NCI-H510A (cell line): ENCODE data around the gene SNTA1.
"Not testable (repeated sequence)": the region's sequence is repeated elsewhere in the genome, so short reads cannot be mapped to it uniquely, and the experiment has no call there.

Source experiments
- DNase-seq: peaks from one replicate; lab custom pipeline; 2025; lab: John Stamatoyannopoulos, UW

Gene SNTA1

DNA sequence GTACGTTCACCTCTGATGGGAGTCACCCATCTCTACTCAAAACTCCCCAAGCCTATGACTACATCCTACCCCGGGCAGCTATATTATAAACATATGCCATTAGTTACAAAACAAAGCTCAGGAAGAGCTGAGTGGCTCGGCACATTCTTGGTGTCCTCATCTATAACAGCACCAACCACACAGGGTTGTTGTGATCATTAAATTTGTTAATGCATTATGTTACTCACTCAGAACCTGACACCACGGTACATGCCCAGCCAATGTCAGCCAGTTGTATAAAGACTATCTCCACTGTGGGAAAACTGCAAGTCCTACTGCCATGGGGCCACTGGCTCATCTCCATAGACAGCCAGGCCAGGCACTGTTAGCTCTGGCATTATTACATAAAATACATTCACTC is 50.0 kb downstream of the SNTA1 start:
- DNase-seq, result no peak

GRCh38 chr20:33391722-33392415 is 51.7 kb downstream of the SNTA1 start:
- no peak for DNase-seq

DNA sequence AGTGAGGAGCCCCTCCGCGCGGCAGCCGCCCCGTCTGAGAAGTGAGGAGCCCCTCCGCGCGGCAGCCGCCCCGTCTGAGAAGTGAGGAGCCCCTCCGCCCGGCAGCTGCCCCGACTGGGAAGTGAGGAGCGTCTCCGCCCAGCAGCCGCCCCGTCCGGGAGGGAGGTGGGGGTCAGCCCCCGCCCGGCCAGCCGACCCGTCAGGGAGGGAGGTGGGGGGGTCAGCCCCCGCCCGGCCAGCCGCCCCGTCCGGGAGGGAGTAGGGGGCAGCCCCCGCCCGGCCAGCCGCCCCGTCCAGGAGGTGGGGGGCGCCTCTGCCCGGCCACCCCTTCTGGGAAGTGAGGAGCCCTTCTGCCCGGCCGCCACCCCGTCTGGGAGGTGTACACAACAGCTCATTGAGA is 54.2 kb downstream of the SNTA1 start:
- DNase-seq, result not testable (repeated sequence)

DNA sequence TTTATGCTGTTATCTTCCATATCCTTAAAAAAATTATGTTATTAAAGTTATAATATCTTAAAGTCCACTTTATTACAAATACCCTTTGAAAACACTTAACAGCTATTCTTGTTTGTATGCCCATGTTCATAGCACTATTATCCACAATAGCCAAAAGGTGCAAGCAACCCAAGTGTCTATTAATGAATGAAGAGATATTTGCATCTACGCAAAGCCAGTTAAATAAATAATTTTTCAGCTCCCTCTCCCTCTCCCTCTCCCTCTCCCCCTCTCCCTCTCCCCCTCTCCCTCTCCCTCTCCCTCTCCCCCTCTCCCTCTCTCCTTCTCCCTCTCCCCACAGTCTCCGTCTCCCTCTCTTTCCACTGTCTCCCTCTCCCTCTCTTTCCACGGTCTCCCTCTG is 55.3 kb downstream of the SNTA1 start:
- no peak for DNase-seq

- no peak for DNase-seq
Measured at GRCh38 chr20:33387177-33387576, 56.4 kb downstream of the SNTA1 start.

DNA sequence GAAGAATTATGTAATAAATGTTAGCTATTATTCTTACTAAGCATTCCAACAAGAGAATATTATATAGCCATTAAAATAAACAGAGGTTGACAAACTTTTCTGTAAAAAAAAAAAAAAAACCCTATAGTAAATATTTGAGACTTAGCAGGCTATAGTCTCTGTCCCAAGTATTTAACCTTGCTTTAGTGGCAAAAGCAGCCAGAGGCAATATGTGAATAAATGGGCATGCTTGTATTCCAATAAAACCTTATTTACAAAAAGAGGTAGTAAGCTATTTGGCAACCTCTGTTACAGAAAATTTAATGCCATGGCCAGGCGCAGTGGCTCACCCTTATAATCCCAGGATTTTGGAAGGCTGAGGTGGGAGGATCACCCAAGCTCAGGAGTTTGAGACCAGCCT is 56.9 kb downstream of the SNTA1 start:
- no peak for DNase-seq

GRCh38 chr20:33377366-33377765 is 66.2 kb downstream of the SNTA1 start:
- no peak for DNase-seq

DNA sequence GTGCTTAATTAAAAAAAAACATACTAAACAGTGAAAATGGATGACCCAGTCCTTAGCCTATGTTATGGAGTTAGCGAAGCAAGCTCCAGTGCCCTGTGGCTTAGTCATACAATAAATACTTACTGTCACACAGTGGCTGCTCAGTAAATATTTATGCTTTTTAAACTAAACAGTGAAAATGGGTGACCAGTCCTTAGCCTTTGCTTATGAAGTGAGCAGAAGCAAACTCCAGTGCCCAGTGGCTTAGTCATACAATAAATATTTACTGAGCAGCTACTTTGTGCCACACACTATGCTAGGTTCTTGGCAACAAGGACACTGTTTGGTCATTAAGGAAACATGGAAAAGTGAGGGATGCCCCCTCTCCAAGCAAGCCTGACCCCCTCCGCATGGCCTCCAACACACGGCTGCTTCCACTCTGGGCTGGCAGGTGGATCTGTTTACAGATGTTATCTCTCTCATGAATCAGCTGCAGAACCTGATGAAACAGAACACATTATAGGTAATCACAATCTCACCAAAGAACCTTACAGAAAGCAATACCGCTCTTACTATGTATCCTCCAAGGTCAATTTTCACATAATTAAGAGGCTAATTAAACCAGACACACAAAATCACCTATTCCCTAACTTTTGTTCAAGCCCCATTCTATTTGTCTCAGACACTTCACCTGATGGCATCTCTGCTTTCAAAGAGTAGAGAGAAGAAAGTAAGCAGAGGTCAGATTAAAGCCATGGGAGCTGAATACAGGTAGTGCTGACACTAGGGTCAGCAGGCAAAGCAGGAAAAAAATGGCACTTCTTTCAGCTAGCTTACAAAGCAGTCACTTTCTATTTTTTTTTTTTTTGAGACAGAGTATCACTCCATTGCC is 69.6 kb downstream of the SNTA1 start:
- DNase-seq, result peak; percentile 37

- no peak for DNase-seq
Measured at GRCh38 chr20:33372993-33373441, 70.5 kb downstream of the SNTA1 start.

GRCh38 chr20:33370291-33370690 is 73.3 kb downstream of the SNTA1 start:
- DNase-seq, result peak; percentile 36

DNA sequence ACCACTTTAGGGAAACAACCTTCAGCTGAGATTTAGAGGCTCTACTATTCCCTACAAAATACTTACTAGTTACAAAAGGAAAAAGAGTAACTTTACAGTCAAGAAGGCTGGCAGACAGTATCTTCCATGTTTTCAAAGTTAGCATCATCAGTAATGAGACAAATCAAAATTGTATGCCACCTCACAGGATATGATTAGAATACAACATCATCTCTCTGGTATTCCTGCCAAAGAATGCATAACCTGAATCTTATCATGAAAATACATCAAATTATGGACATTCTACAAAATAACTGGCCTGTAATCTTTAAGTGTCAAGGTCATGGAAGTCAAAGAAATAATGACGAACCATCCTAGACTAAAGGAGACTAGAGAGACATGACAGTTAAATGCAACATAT is 80.7 kb downstream of the SNTA1 start:
- DNase-seq, result no peak

DNA sequence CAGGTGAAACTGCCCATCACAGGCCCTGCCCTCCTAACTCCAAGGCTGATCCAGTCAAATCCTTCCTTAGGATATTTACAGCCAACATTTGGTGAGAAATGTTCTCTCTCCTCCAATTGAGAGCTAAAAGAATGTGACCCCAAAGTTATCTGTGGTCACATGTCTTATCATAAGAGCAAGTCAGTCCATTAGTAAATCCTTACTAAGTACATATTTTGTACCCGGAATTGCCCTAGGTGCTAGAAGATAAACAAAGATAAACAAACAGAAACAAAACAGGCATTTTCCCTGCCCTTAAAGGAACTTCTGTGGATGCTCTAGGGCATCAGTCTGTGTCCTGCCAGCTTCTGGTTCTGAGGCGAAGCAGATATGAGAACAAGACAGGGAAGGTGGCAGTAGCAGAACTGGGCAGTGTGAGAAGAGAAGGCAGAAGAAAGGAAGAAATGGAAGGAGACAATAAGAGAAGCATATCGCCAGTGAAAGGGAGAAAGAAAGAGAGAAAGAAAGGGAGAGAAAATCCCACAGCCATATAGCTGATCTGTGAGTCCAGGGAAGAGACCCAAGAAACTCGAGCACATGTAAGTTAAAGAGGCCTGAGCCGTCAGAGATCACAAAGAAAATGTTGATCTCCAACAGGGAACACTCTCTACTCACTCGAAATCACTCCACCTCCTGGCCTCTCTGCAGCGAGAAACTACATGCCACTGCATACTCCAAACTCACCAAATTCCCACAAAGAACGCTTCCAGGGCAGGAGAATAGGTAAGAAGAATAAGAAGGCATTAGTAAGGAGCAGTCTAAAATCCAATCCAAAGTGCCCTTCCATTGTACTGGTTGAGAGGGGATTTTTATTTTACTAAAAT is 83.9 kb downstream of the SNTA1 start:
- DNase-seq, result no peak
